Calu3 (cell line): Measurements from ENCODE around the gene NUDT8. TPM values are rescaled to one million over a fixed set of nuclear protein-coding genes. Genes with fewer than 3 reads are reported as not detected.
A peak's percentile ranks its signal among the peaks of the same experiment; 100 is the strongest.
"Not testable (repeated sequence)": the region's sequence is repeated elsewhere in the genome, so short reads cannot be mapped to it uniquely, and the experiment has no call there.

Experiments used
- BruUV-seq: library from RNA; stranded (reverse); fragments of 400-500 nt; replicated peaks from 2 replicates; lab custom pipeline; 2021; lab: Mats Ljungman, UMichigan
- CTCF ChIA-PET: fragments of 300-600 bp; sonication (Branson Sonifier 250); formaldehyde crosslinking; loops from one replicate; lab custom pipeline; 2022; ENCODE audit warnings: antibody characterized with exemption; lab: Charles Lee
- DNase-seq: peaks from one replicate; pipeline ENCODE4 v3.0.0; 2022
- H3K27ac Mint-ChIP-seq: one replicate; pipeline ENCODE4 v1.8.0; 2022; ENCODE audit warnings: mixed read lengths; ENCODE audit not compliant: unreplicated experiment
- H3K27me3 Mint-ChIP-seq: one replicate; pipeline ENCODE4 v1.8.0; 2022; ENCODE audit warnings: mixed read lengths; ENCODE audit not compliant: unreplicated experiment
- H3K36me3 Mint-ChIP-seq: one replicate; pipeline ENCODE4 v1.8.0; 2022; ENCODE audit warnings: mild to moderate bottlenecking, moderate library complexity, mixed read lengths; ENCODE audit not compliant: insufficient read depth, unreplicated experiment
- H3K4me1 Mint-ChIP-seq: one replicate; pipeline ENCODE4 v1.8.0; 2022; ENCODE audit warnings: mild to moderate bottlenecking, low read depth, mixed read lengths; ENCODE audit not compliant: unreplicated experiment
- H3K4me3 Mint-ChIP-seq: one replicate; pipeline ENCODE4 v1.8.0; 2022; ENCODE audit warnings: mild to moderate bottlenecking, low read depth, moderate library complexity, mixed read lengths; ENCODE audit not compliant: unreplicated experiment
- H3K9me3 Mint-ChIP-seq: one replicate; pipeline ENCODE4 v1.8.0; 2022; ENCODE audit warnings: low read depth, mixed read lengths; ENCODE audit not compliant: unreplicated experiment
- intact Hi-C: fragments of 100-400 bp; cut with micrococcal nuclease; formaldehyde crosslinking; loops from one replicate; pipeline ENCODE4 v1.10.0; 2022; ENCODE audit not compliant: unreplicated experiment
- total RNA-seq: library from RNA; stranded (reverse); gene quantifications from 2 replicates; pipeline ENCODE4 v1.2.3, GENCODE V29; 2022
- TF ChIP-seq, protein P1 (sequence below): fragments of 200-600 bp; IDR thresholded peaks from one replicate; pipeline ENCODE4 v1.8.0; 2022; ENCODE audit warnings: antibody characterized with exemption; ENCODE audit not compliant: unreplicated experiment

Gene NUDT8
- total RNA-seq, 1 experiment from 2014 or later, result 9.7 TPM

DNA sequence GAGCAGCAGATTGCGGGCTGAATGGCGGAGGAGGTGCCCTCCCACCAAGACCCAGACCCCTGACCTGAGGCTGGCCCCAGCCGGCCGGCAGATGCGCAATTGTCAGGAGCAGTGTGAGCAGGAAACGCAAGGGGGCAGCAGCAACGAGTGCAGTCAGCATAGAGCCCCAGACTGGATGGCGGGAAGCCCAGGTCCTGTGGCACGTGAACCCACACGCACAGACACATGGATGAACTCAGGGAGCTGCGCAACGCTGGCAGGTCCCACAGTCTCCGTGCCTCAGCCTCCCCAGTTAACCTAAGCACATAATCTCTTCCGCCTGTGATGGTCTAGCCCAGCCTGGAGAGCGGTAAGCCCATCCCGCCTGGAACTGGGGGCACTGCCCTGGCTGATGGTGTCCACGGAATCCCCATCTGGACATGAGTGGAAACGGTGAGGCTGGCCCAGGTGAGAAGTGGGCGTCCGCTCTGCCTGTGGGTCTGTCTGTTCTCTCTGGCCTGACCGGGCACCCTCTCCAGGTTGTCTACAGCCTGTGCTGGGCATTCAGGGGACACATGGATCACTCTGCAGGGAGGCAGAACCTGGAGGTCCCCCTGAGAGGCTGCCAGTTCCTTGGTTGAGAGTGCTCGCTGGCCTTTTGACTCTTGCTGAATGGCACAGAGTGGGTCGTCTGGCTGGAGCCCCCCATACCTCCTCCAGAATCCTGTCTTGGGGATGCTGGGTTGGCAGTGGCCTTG lies 10.5 kb upstream of the NUDT8 start:
- Mint-ChIP-seq H3K27me3 (no peaks in the 10 kb centered on the region), H3K4me3 (no peak overlapping the region), H3K9me3 (no peaks in the 10 kb centered on the region), H3K4me1 (no peaks in the 10 kb centered on the region), H3K27ac (no peak overlapping the region), H3K36me3 (no peaks in the 10 kb centered on the region)
- intact Hi-C loops, result no loop called here
- TF ChIP-seq, protein P1, sequence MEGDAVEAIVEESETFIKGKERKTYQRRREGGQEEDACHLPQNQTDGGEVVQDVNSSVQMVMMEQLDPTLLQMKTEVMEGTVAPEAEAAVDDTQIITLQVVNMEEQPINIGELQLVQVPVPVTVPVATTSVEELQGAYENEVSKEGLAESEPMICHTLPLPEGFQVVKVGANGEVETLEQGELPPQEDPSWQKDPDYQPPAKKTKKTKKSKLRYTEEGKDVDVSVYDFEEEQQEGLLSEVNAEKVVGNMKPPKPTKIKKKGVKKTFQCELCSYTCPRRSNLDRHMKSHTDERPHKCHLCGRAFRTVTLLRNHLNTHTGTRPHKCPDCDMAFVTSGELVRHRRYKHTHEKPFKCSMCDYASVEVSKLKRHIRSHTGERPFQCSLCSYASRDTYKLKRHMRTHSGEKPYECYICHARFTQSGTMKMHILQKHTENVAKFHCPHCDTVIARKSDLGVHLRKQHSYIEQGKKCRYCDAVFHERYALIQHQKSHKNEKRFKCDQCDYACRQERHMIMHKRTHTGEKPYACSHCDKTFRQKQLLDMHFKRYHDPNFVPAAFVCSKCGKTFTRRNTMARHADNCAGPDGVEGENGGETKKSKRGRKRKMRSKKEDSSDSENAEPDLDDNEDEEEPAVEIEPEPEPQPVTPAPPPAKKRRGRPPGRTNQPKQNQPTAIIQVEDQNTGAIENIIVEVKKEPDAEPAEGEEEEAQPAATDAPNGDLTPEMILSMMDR, result peak; percentile 64
- peak; percentile 70 for DNase-seq
- CTCF ChIA-PET, result no interaction called here
- BruUV-seq, result no TSS peak

- no peak within 1 kb of the TSS for H3K4me3 Mint-ChIP-seq
- no peaks in the 10 kb centered on the region for H3K36me3 Mint-ChIP-seq
- CTCF ChIA-PET, result no interaction called here
- no peaks in the 10 kb centered on the region for H3K4me1 Mint-ChIP-seq
- DNase-seq, result no peak
- H3K27me3 Mint-ChIP-seq, result no peaks in the 10 kb centered on the region
- TF ChIP-seq, protein P1, result no peak
- no peaks in the 10 kb centered on the region for H3K9me3 Mint-ChIP-seq
- BruUV-seq, result no TSS peak
- H3K27ac Mint-ChIP-seq, result no peak within 1 kb of the TSS
- intact Hi-C loops, result no loop called here
These were observed 9.7 kb upstream of the NUDT8 start, which contains the start of gene TBX10 for GRCh38 chr11:67639438-67639859. Gene TBX10 (minus strand): TSS chr11:67639763. CDS start chr11:67639472, 291 bp downstream.

DNA sequence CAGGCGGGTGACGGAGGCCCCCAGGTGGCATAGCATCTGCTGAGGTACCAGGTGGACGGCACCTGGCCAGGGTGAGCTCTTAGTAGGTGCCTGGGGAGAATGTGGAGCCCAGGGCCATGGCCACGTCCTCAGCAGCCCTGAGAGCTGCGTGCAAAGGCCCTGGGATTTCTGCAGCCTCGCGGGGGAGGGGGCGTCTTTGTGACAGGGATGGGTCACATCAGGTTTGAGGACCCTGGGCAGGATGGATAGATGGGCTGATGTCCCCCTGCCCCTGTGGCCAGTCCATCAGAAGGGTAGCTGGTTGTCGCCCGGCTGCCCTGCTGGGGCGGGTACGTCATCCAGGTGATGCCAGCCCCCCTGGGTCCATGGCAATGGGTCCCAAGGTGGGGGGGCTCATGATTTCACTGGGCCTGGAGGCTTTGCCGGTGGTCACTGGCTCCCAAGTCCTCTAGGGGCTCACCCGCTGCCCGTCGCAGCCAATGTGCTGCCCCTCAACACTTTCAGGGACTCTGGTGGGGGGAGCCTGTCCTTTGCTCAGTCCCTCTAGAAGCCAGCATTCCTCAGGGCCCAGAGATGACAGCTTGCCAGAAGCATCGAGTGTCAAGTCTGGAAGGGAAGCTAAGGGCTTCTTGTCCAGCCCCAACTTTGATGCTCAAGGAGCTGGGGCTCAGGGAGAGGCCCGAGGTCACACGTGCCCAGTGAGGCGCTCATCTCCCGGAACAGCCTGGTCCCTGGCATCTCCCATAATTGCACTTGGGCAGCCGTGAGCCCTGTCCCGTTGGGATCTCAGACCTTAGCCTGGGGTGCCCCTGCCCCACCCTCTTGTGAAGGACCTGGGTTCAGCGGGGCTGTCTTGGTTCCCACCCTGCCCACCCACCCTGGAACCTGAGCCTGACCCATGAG lies 9.0 kb upstream of the NUDT8 start:
- no peaks in the 10 kb centered on the region for H3K36me3 Mint-ChIP-seq
- no peaks in the 10 kb centered on the region for H3K27me3 Mint-ChIP-seq
- CTCF ChIA-PET, result interaction anchor here (1.2 kb wide), 1 partner anchor 9 kb away, joined by 4 read pairs; the partner anchor contains the start of gene NUDT8
- no peaks in the 10 kb centered on the region for H3K4me1 Mint-ChIP-seq
- TF ChIP-seq, protein P1, result no peak
- H3K9me3 Mint-ChIP-seq, result no peaks in the 10 kb centered on the region
- H3K27ac Mint-ChIP-seq, result no peak overlapping the region
- no peak overlapping the region for H3K4me3 Mint-ChIP-seq
- intact Hi-C loops, result no loop called here
- DNase-seq, result no peak
- no TSS peak for BruUV-seq

DNA sequence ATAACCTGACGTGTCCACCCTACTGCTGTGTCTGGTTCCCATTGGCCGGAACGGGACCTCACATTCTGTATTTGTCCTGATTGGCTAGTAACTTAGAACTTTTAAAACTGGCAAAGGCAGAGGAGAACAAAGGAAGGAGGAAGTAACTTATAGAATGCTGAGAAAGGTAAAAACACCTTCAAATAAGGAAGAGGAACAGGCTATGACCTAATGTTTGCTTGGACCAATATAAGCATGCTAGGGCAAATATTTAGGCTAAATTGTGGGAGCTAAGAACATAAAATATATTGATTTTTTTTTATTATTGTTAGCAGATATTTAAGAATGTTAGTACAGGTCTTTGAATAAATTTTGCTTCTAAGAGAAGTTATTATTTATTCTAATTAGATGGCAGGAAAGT lies 7.7 kb upstream of the NUDT8 start:
- H3K9me3 Mint-ChIP-seq, H3K27ac Mint-ChIP-seq, H3K4me3 Mint-ChIP-seq, H3K4me1 Mint-ChIP-seq, CTCF ChIA-PET, intact Hi-C loops, BruUV-seq, DNase-seq, H3K36me3 Mint-ChIP-seq, H3K27me3 Mint-ChIP-seq: not testable (repeated sequence)
